Rectal smooth muscle tissue (tissue), 1 donor: ENCODE measurements around the gene RBMXL3.
A peak's percentile ranks its signal among the peaks of the same experiment; 100 is the strongest.
"Not testable (repeated sequence)": the region's sequence is repeated elsewhere in the genome, so short reads cannot be mapped to it uniquely, and the experiment has no call there.

Source experiments
- H3K27ac ChIP-seq: one replicate; pipeline ENCODE4 v1.7.0; 2013; ENCODE audit warnings: low read depth, low read length, inconsistent platforms
- H3K27me3 ChIP-seq: one replicate; pipeline ENCODE4 v1.7.0; 2013; ENCODE audit warnings: low read length; ENCODE audit not compliant: control insufficient read depth, insufficient read depth
- H3K36me3 ChIP-seq: one replicate; pipeline ENCODE4 v1.7.0; 2013; ENCODE audit warnings: low read length; ENCODE audit not compliant: control insufficient read depth, insufficient read depth
- H3K4me1 ChIP-seq: one replicate; pipeline ENCODE4 v1.7.0; 2013; ENCODE audit warnings: low read length; ENCODE audit not compliant: control insufficient read depth, insufficient read depth
- H3K4me3 ChIP-seq: one replicate; pipeline ENCODE4 v1.7.0; 2013; ENCODE audit warnings: low read length
- H3K9ac ChIP-seq: one replicate; pipeline ENCODE4 v1.7.0; 2013; ENCODE audit warnings: low read length

RBMXL3 gene

DNA sequence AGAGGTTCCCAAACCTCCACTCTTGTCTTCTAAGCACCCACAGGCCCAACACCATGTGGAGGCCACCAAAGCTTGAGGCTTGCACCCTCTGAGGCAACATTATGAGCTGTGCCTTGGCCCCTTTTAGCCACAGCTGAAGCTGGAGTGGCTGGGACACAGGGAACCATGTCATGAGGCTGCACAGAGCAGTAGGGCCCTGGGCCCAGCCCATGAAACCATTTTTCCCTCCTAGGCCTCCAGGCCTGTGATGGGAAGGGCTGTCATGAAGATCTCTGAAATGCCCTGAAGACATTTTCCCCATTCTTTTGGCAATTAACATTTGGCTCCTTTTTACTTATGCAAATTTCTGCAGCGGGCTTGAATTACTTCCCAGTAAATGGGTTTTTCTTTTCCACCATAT is 14.8 kb downstream of the RBMXL3 start:
- no peak overlapping the region for H3K27ac ChIP-seq
- no peaks in the 10 kb centered on the region for H3K4me1 ChIP-seq
- H3K9ac ChIP-seq, result no peak overlapping the region
- no peak overlapping the region for H3K4me3 ChIP-seq
- no peaks in the 10 kb centered on the region for H3K27me3 ChIP-seq
- H3K36me3 ChIP-seq, result no peaks in the 10 kb centered on the region

DNA sequence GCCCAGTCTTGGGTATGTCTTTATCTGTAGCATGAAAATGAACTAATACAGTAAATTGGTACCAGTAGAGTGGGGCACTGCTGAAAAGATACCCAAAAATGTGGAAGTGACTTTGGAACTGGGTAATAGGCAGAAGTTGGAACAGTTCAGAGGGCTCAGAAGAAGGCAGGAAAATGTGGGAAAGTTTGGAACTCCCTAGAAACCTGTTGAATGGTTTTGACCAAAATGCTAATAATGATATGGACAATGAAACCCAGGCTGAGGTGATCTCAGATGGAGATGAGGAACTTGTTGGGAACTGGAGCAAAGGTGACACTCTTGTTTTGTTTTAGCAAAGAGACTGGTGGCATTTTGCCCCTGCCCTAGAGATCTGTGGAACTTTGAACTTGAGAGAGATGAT is 20.3 kb downstream of the RBMXL3 start:
- not testable (repeated sequence) for H3K4me3 ChIP-seq, H3K36me3 ChIP-seq, H3K27me3 ChIP-seq, H3K27ac ChIP-seq, H3K9ac ChIP-seq, H3K4me1 ChIP-seq

- Histone ChIP-seq H3K4me1 (no peaks in the 10 kb centered on the region), H3K27me3 (no peaks in the 10 kb centered on the region), H3K27ac (no peak overlapping the region), H3K9ac (no peak overlapping the region), H3K36me3 (no peaks in the 10 kb centered on the region), H3K4me3 (no peak overlapping the region)
Observed at GRCh38 chrX:115214151-115214550, 24.9 kb downstream of the RBMXL3 start.

GRCh38 chrX:115214605-115215004 is 25.4 kb downstream of the RBMXL3 start:
- no peak overlapping the region for H3K27ac ChIP-seq
- no peak overlapping the region for H3K9ac ChIP-seq
- H3K36me3 ChIP-seq, result no peaks in the 10 kb centered on the region
- no peaks in the 10 kb centered on the region for H3K4me1 ChIP-seq
- no peak overlapping the region for H3K4me3 ChIP-seq
- H3K27me3 ChIP-seq, result no peaks in the 10 kb centered on the region

DNA sequence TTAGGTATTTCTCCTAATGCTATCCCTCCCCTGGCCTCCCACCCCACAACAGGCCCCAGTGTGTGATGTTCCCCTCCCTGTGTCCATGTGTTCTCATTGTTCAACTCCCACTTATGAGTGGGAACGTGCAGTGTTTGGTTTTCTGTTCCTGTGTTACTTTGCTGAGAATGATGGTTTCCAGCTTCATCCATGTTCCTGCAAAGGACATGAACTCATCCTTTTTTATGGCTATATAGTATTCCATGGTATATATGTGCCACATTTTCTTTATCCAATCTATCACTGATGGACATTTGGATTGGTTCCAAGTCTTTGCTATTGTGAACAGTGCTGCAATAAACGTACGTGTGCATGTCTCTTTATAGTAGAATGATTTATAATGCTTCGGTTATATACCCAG is 28.1 kb downstream of the RBMXL3 start:
- not testable (repeated sequence) for H3K4me1 ChIP-seq, H3K27ac ChIP-seq, H3K27me3 ChIP-seq, H3K4me3 ChIP-seq, H3K9ac ChIP-seq, H3K36me3 ChIP-seq

DNA sequence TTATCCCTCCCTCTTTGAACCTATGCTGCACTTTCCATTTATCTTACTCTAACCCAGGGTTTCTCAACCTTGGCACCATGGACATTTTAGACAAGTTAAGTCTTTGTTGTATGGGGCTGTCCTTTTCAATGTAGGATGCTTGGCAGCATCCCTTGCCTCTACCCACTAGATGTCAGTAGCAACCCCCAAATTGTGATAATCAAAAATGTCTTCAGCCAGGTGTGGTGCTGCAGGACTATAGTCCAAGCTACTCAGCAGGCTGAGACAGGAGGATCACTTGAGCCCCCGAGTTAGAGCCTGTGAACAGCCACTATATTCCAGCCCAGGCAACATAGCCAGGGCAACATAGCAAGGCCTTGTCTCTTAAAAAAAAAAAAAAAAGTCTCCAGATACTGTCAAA is 37.7 kb downstream of the RBMXL3 start:
- Histone ChIP-seq H3K27me3 (no peaks in the 10 kb centered on the region), H3K4me1 (no peaks in the 10 kb centered on the region), H3K36me3 (no peaks in the 10 kb centered on the region), H3K9ac (no peak overlapping the region), H3K27ac (no peak overlapping the region), H3K4me3 (no peak overlapping the region)

DNA sequence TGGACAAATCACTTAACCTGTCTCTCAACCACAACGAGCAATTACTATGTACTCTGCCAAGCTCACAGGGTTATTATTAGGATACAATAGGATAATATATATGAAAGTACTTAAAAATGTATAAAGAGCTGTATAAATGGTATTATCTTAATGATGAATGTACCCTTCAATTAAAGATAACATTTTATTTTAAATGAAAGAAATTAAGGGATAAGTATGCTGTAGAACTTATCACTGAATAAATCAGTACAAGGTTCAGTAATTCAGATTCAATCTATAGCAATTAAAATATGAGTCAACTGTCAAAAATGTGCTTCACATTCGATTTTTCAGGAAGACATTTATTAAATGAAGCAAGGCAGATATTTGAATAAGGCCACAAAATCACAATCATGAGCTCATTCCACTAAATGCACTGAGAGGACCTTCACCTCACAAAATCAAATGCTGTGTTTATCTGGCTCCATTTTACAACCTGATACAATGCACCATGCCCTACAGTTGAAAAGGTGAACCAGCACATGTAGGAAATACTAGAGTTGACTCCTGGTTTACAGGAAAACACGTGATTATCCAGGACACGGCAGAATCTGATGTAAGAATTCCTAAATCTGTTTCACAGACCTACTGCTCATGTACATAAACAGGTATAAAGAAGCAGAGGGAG is 40.3 kb downstream of the RBMXL3 start:
- no peaks in the 10 kb centered on the region for H3K36me3 ChIP-seq
- H3K27ac ChIP-seq, result no peak overlapping the region
- no peaks in the 10 kb centered on the region for H3K27me3 ChIP-seq
- H3K9ac ChIP-seq, result no peak overlapping the region
- no peaks in the 10 kb centered on the region for H3K4me1 ChIP-seq
- H3K4me3 ChIP-seq, result no peak overlapping the region

GRCh38 chrX:115232933-115233496 is 43.8 kb downstream of the RBMXL3 start:
- no peaks in the 10 kb centered on the region for H3K4me1 ChIP-seq
- H3K4me3 ChIP-seq, result peak overlapping the region; percentile 73
- peak overlapping the region; percentile 10 for H3K9ac ChIP-seq
- peak overlapping the region; percentile 71 for H3K27ac ChIP-seq
- no peaks in the 10 kb centered on the region for H3K27me3 ChIP-seq
- H3K36me3 ChIP-seq, result no peaks in the 10 kb centered on the region

- H3K27ac ChIP-seq, result peak within 1 kb of the TSS; percentile 71
- no peaks in the 10 kb centered on the region for H3K36me3 ChIP-seq
- peak within 1 kb of the TSS; percentile 10 for H3K9ac ChIP-seq
- peak within 1 kb of the TSS; percentile 73 for H3K4me3 ChIP-seq
- no peaks in the 10 kb centered on the region for H3K4me1 ChIP-seq
- H3K27me3 ChIP-seq, result no peaks in the 10 kb centered on the region
Observed at GRCh38 chrX:115233497-115234455, 44.6 kb downstream of the RBMXL3 start, which contains the start of gene LRCH2. Gene LRCH2, minus strand, starts transcription at chrX:115234096. Its CDS starts 55 bp downstream, at chrX:115234041.

DNA sequence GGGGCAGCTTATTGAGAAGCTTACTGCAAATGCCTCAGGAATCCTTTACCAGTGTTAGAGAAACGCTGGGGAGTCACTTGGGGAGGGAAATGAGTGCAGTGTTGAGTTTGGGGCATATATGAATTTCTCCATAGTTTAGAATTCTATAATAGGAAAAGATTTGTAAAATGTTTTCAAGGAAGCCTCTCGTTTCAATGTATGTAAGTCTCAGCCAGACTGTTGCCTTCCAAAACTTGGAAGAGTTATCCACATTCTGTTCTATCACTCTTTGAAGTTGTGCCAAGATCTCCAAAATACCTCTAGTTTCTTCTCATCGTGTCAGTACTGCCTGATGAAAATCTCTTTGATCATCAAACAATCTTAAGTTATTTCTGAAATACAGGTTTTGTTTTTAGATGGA is 45.3 kb downstream of the RBMXL3 start:
- no peak overlapping the region for H3K9ac ChIP-seq
- peak overlapping the region; percentile 59 for H3K27ac ChIP-seq
- H3K27me3 ChIP-seq, result no peaks in the 10 kb centered on the region

GRCh38 chrX:115236560-115236959 is 47.4 kb downstream of the RBMXL3 start:
- Histone ChIP-seq H3K9ac (no peak overlapping the region), H3K4me1 (no peaks in the 10 kb centered on the region), H3K4me3 (no peak overlapping the region), H3K27ac (no peak overlapping the region), H3K36me3 (no peaks in the 10 kb centered on the region), H3K27me3 (no peaks in the 10 kb centered on the region)

More for the DNA sequence above, 45.3 kb downstream of the RBMXL3 start:
- no peaks in the 10 kb centered on the region for H3K36me3 ChIP-seq
- peak overlapping the region; percentile 49 for H3K4me3 ChIP-seq
- H3K4me1 ChIP-seq, result no peaks in the 10 kb centered on the region

DNA sequence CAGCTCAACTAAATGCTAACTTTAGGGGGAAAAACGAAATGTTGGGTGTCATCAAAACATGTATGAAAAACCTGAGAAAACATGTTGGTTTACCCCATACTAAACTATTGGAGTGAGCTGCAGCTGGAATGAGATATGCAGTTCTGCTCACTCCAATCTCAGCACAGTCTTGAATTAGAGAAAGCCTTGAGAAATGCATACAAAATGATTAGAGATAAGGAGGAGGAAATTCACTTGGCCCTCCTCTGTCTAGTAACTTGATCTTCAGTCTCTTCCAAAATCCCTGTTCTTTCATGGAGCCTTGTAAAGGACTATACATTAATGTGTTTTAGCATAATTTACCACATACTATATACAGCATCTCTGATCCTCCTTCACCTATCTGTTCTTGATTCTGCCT is 47.8 kb downstream of the RBMXL3 start:
- Histone ChIP-seq H3K4me3 (no peak overlapping the region), H3K4me1 (no peaks in the 10 kb centered on the region), H3K27me3 (no peaks in the 10 kb centered on the region), H3K27ac (no peak overlapping the region), H3K36me3 (no peaks in the 10 kb centered on the region), H3K9ac (no peak overlapping the region)
